ENCODE results near the gene NPLOC4. TPM values are rescaled to one million over a fixed set of nuclear protein-coding genes. Genes with fewer than 3 reads are reported as not detected.
A peak's percentile ranks its signal among the peaks of the same experiment; 100 is the strongest.
"Not testable (repeated sequence)": the region's sequence is repeated elsewhere in the genome, so short reads cannot be mapped to it uniquely, and the experiment has no call there.

Gene NPLOC4
- total and polyA plus RNA-seq, 9 of the 15 experiments (the other 6 are each of a cell fraction or from before 2014, with no cell fraction given) = 1.5 to 116 (median 64.5) TPM

DNA sequence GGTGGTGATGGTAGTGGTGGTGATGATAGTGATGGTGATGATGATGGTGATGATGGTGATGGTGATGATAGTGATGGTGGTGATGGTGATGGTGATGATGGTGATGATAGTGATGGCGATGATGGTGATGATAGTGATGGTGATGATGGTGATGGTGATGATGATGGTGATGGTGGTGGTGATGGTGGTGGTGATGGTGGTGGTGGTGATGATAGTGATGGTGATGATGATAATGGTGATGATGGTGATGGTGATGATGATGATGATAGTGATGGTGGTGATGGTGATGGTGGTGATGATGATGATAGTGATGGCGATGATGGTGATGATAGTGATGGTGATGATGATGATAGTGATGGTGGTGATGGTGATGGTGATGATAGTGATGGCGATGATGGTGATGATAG, 104.9 kb downstream of the NPLOC4 start (continued):
- 0 out of 2 replicates have a peak, but pooled peaks have one; percentile 39 for TF ChIP-seq HLTF (IDR thresholded peaks at IDR 0.05)
- TF ChIP-seq CTBP1 (IDR thresholded peaks at IDR 0.05; ENCODE audit: borderline replicate concordance) = 0 out of 2 replicates have a peak, but pooled peaks have one; percentile 13

DNA sequence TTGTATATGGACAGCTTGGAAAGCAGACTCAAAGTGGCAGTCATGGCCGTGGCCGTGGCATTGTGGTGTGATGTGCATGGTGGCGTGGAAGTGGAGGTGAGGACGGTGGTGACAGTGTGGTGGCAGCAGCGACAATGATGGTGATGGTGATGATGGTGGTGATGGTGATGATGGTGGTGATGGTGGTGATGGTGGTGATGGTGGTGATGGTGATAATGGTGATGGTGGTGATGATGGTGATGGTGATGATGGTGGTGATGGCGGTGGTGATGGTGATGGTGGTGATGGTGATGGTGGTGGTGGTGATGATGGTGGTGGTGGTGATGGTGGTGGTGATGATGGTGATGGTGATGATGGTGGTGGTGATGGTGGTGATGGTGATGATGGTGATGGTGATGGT, 105.9 kb downstream of the NPLOC4 start:
- FAIRE-seq = peak; percentile 70
- 84% methylated on average over 5 of the region's 6 CpGs for WGBS (ENCODE audit: insufficient coverage, low coverage, missing lambda C conversion rate)
- intact Hi-C loops (cut with micrococcal nuclease) = not testable (repeated sequence)

GRCh38 chr17:81529437-81529803, 107.5 kb downstream of the NPLOC4 start:
- H3K79me2 ChIP-seq (ENCODE audit: control insufficient read depth, insufficient read depth, low read length) = no peaks in the 10 kb centered on the region
- no peak overlapping the region for H3K4me3 ChIP-seq
- H4K20me1 ChIP-seq (replicated peaks; ENCODE audit: control insufficient read depth, insufficient read depth, low read length) = no peaks in the 10 kb centered on the region
- DNase-seq (ENCODE audit: extremely low read depth in 1 of 4, low spot score in 3 of 4) = no peak
- 31% methylated on average over 6 of the region's 6 CpGs for WGBS (ENCODE audit: insufficient coverage, low coverage, missing lambda C conversion rate)
- H3K27ac ChIP-seq (ENCODE audit: extremely low read depth, low read depth, low read length) = no peak overlapping the region
- no peak for FAIRE-seq
- H3K4me1 ChIP-seq (replicated peaks in 1 of 2; ENCODE audit: control insufficient read depth in 2 of 2, insufficient read depth in 2 of 2, low read length in 2 of 2) = peaks cover 0 to 56% of the 10 kb centered on the region in 2 experiments; a peak in 2 of 5 replicates
- H3K27me3 ChIP-seq (ENCODE audit: control insufficient read depth in 2 of 2, insufficient read depth in 2 of 2, low read length in 2 of 2) = peaks cover 0 to 34% of the 10 kb centered on the region in 2 experiments; a peak in 3 of 5 replicates
- no TSS peak for BruUV-seq (replicated peaks)
- intact Hi-C loops (cut with micrococcal nuclease) (no loop called here), in situ Hi-C loops (cut with MboI) (no loop called here)
- CTCF ChIA-PET (ENCODE audit: low intra/inter-chr PET ratio) = no interaction called here
- no peak overlapping the region; a peak in 1 of 4 replicates for H3K9ac ChIP-seq (ENCODE audit: insufficient read depth in 1 of 2, low read depth in 2 of 2, low read length in 2 of 2)
- H3K36me3 ChIP-seq (ENCODE audit: control insufficient read depth, insufficient read depth, low read length) = no peaks in the 10 kb centered on the region
- no peak overlapping the region for H2AFZ ChIP-seq (ENCODE audit: low read depth, low read length)
- no peaks in the 10 kb centered on the region for H3K9me1 ChIP-seq (ENCODE audit: control insufficient read depth, insufficient read depth, low read length)
- no peak for ATAC-seq
- no peak overlapping the region for H3K4me2 ChIP-seq (ENCODE audit: insufficient read depth, low read length)
- 0 out of 2 replicates have a peak, but pooled peaks cover 2% of the 10 kb centered on the region for H3K9me3 ChIP-seq (replicated peaks; ENCODE audit: control insufficient read depth, insufficient read depth, low read depth, low read length)
- POLR2A ChIA-PET = interaction anchor here (1.6 kb wide), 1 partner anchor 9 kb away, joined by 8 read pairs; no protein-coding TSS in a partner anchor
- TF ChIP-seq FIP1L1 (IDR thresholded peaks at IDR 0.05; ENCODE audit: low read depth, low read length, poor library complexity, severe bottlenecking) = no peak
- no peak for TF ChIP-seq ZNF696 (CRISPR knock-in tag; conservative IDR thresholded peaks at IDR 0.05)
- TF ChIP-seq EHMT2 (IDR thresholded peaks at IDR 0.05) = no peak
- no peak for TF ChIP-seq NR0B1 (IDR thresholded peaks at IDR 0.05; ENCODE audit: partially characterized antibody)
- no peak for TF ChIP-seq FOXP4 (CRISPR knock-in tag; IDR thresholded peaks at IDR 0.05; ENCODE audit: borderline replicate concordance)

More for the DNA sequence above, 105.9 kb downstream of the NPLOC4 start:
- H2AFZ ChIP-seq (ENCODE audit: low read depth, low read length); H3K9me3 ChIP-seq (replicated peaks; ENCODE audit: control insufficient read depth, insufficient read depth, low read depth, low read length); H3K4me2 ChIP-seq (ENCODE audit: insufficient read depth, low read length); H3K4me3 ChIP-seq; H4K20me1 ChIP-seq (replicated peaks; ENCODE audit: control insufficient read depth, insufficient read depth, low read length); DNase-seq (ENCODE audit: extremely low read depth in 1 of 4, low spot score in 3 of 4); in situ Hi-C loops (cut with MboI); H3K36me3 ChIP-seq (ENCODE audit: control insufficient read depth, insufficient read depth, low read length); H3K27ac ChIP-seq (ENCODE audit: extremely low read depth, low read depth, low read length); ATAC-seq; H3K79me2 ChIP-seq (ENCODE audit: control insufficient read depth, insufficient read depth, low read length); H3K9ac ChIP-seq (ENCODE audit: insufficient read depth in 1 of 2, low read depth in 2 of 2, low read length in 2 of 2); CTCF ChIA-PET (ENCODE audit: low intra/inter-chr PET ratio); BruUV-seq (replicated peaks); H3K9me1 ChIP-seq (ENCODE audit: control insufficient read depth, insufficient read depth, low read length): not testable (repeated sequence)
- peaks cover 0 to 24% of the 10 kb centered on the region in 2 experiments; a peak in 3 of 5 replicates for H3K27me3 ChIP-seq (ENCODE audit: control insufficient read depth in 2 of 2, insufficient read depth in 2 of 2, low read length in 2 of 2)
- POLR2A ChIA-PET = interaction anchor here (0.6 to 1.1 kb wide), 3 partner anchors 12 to 280 kb away, joined by 3 to 6 read pairs (median 4); partner anchors contain the start of gene ACTG1
- peaks cover 0 to 49% of the 10 kb centered on the region in 2 experiments; a peak in 2 of 5 replicates for H3K4me1 ChIP-seq (replicated peaks in 1 of 2; ENCODE audit: control insufficient read depth in 2 of 2, insufficient read depth in 2 of 2, low read length in 2 of 2)
- TF ChIP-seq POLR2A (conservative IDR thresholded peaks at IDR 0.05) (0 out of 2 replicates have a peak, but pooled peaks have one; percentile 45), ZKSCAN1 (IDR thresholded peaks at IDR 0.05; ENCODE audit: low read depth, low read length) (peak; percentile 35; the same call in 1 of the 2 replicates)

All from K562 (cell line).